HepG2 (cell line): Measurements from ENCODE around the gene RASSF6. TPM values are rescaled to one million over a fixed set of nuclear protein-coding genes. Genes with fewer than 3 reads are reported as not detected.
A peak's percentile ranks its signal among the peaks of the same experiment; 100 is the strongest.

Experiments used
- BATF2 ChIP-seq: sonication (generic); formaldehyde crosslinking; IDR thresholded peaks from 2 replicates; pipeline ENCODE4 v1.8.0; 2022; ENCODE audit warnings: mild to moderate bottlenecking, missing genetic modification reagents, moderate library complexity
- BRCA1 ChIP-seq: sonication (generic); formaldehyde crosslinking; IDR thresholded peaks from 2 replicates; pipeline ENCODE4 v1.4.0; 2020; ENCODE audit warnings: missing genetic modification reagents
- EP300 ChIP-seq, 3 experiments: sonication (generic) in 1 of 3; formaldehyde crosslinking in 1 of 3; IDR thresholded peaks; 2 replicates each; pipeline versions ENCODE4 v1.5.1 to v1.6.1; 2011 to 2020; ENCODE audit warnings: low read depth in 2 of 3, low read length in 2 of 3, borderline replicate concordance in 1 of 3, improper control_type of control experiment in 1 of 3, mild to moderate bottlenecking in 1 of 3, missing genetic modification reagents in 1 of 3, moderate library complexity in 1 of 3
- MXI1 ChIP-seq: IDR thresholded peaks from 3 replicates; pipeline ENCODE4 v1.6.1; 2012; ENCODE audit warnings: low read depth, low read length, inconsistent platforms, borderline replicate concordance
- PBX2 ChIP-seq: IDR thresholded peaks from 2 replicates; pipeline ENCODE4 v1.6.1; 2016; ENCODE audit warnings: control low read depth
- PRDM4 ChIP-seq: sonication (generic); formaldehyde crosslinking; IDR thresholded peaks from 2 replicates; pipeline ENCODE4 v1.9.0; 2021; ENCODE audit warnings: missing genetic modification reagents, borderline replicate concordance
- PRPF4 ChIP-seq: fragments of 200-400 bp; formaldehyde crosslinking; IDR thresholded peaks from 2 replicates; pipeline ENCODE4 v1.6.1; 2016; ENCODE audit warnings: low read length, low read depth; ENCODE audit not compliant: poor library complexity, severe bottlenecking
- SIX4 ChIP-seq: sonication (generic); formaldehyde crosslinking; IDR thresholded peaks from 2 replicates; pipeline ENCODE4 v1.4.0; 2020; ENCODE audit warnings: missing genetic modification reagents
- SMAD9 ChIP-seq: sonication (generic); formaldehyde crosslinking; IDR thresholded peaks from 2 replicates; pipeline ENCODE4 v1.5.1; 2020; ENCODE audit warnings: mild to moderate bottlenecking, missing genetic modification reagents
- TERF1 ChIP-seq: sonication (generic); formaldehyde crosslinking; IDR thresholded peaks from 2 replicates; pipeline ENCODE4 v1.8.0; 2022; ENCODE audit warnings: mild to moderate bottlenecking, missing genetic modification reagents, moderate library complexity
- TIGD3 ChIP-seq: sonication (generic); formaldehyde crosslinking; IDR thresholded peaks from 2 replicates; pipeline ENCODE4 v1.5.1; 2020; ENCODE audit warnings: mild to moderate bottlenecking, missing genetic modification reagents, borderline replicate concordance
- ZNF10 ChIP-seq: sonication (generic); formaldehyde crosslinking; IDR thresholded peaks from 2 replicates; pipeline ENCODE4 v1.4.0; 2020; ENCODE audit warnings: mild to moderate bottlenecking, low read depth, missing genetic modification reagents, borderline replicate concordance
- ZNF20 ChIP-seq: sonication (generic); formaldehyde crosslinking; IDR thresholded peaks from 2 replicates; pipeline ENCODE4 v1.4.0; 2020; ENCODE audit warnings: mild to moderate bottlenecking, moderate library complexity, missing genetic modification reagents
- ZNF207 ChIP-seq: fragments of 450-650 bp; IDR thresholded peaks from 2 replicates; pipeline ENCODE4 v1.6.1; 2016; ENCODE audit warnings: antibody characterized with exemption, borderline replicate concordance
- ZNF281 ChIP-seq: sonication (generic); formaldehyde crosslinking; IDR thresholded peaks from 2 replicates; pipeline ENCODE4 v1.4.0; 2020; ENCODE audit warnings: missing genetic modification reagents, borderline replicate concordance
- ZNF770 ChIP-seq: sonication (generic); formaldehyde crosslinking; IDR thresholded peaks from 2 replicates; pipeline ENCODE4 v1.5.0; 2020; ENCODE audit warnings: mild to moderate bottlenecking, missing genetic modification reagents
- ZSCAN22 ChIP-seq: sonication (generic); formaldehyde crosslinking; IDR thresholded peaks from 2 replicates; pipeline ENCODE4 v1.4.0; 2020; ENCODE audit warnings: mild to moderate bottlenecking, missing genetic modification reagents
- polyA plus RNA-seq, 8 experiments: library from polyadenylated mRNA; depleted of rRNA in 3 of 8; stranded (reverse) in 7 of 8; unstranded in 1 of 8; fragments of >200 nt; fragmentation: Illumina TruSeq in 4 of 8; extraction: Trizol in 4 of 8; gene quantifications; 2 replicates each; pipeline versions ENCODE4 v1.2.1 to v1.2.3, GENCODE V29; 2011 to 2016; ENCODE audit warnings: low read depth in 4 of 8, missing spikeins in 1 of 8, mixed read lengths in 1 of 8; ENCODE audit not compliant: insufficient read depth in 1 of 8
- total RNA-seq, 5 experiments: library from RNA; depleted of rRNA; stranded (reverse); fragments of >200 nt; fragmentation: Illumina TruSeq; extraction: Trizol; gene quantifications; 2 replicates each; pipeline ENCODE4 v1.2.3, GENCODE V29; 2016; ENCODE audit warnings: low read depth in 1 of 5

Gene RASSF6
- total and polyA plus RNA-seq, 2 of the 13 experiments (the other 11 are each of a cell fraction or from before 2014, with no cell fraction given) = 0.03 to 0.11 TPM

GRCh38 chr4:73599182-73599581 is 21.1 kb downstream of the RASSF6 start (continued):
- TF ChIP-seq PBX2 (CRISPR knock-in tag) = no peak
- TF ChIP-seq ZSCAN22 (CRISPR knock-in tag) = no peak
- peak; percentile 58 to 89; a peak in 3 of 4 replicates for TF ChIP-seq EP300 (IDR thresholded peaks at IDR 0.05; ENCODE audit: low read depth in 2 of 2, low read length in 2 of 2)
- TF ChIP-seq EP300 (CRISPR knock-in tag; IDR thresholded peaks at IDR 0.05; ENCODE audit: borderline replicate concordance) = peak; percentile 90
- TF ChIP-seq TIGD3 (CRISPR knock-in tag) = no peak
- 0 out of 2 replicates have a peak, but pooled peaks have one; percentile 40 for TF ChIP-seq SIX4 (CRISPR knock-in tag)
- no peak for TF ChIP-seq ZNF10 (CRISPR knock-in tag)
- TF ChIP-seq ZNF281 (CRISPR knock-in tag) = peak; percentile 60; the same call in 1 of the 2 replicates
- TF ChIP-seq BRCA1 (CRISPR knock-in tag) = no peak
- no peak for TF ChIP-seq ZNF770 (CRISPR knock-in tag)
- TF ChIP-seq ZNF207 = no peak
- no peak for TF ChIP-seq SMAD9 (CRISPR knock-in tag)
- TF ChIP-seq ZNF20 (CRISPR knock-in tag) = no peak
- TF ChIP-seq BATF2 (CRISPR knock-in tag) = no peak
- TF ChIP-seq TERF1 (CRISPR knock-in tag) = no peak
- no peak for TF ChIP-seq MXI1
- no peak for TF ChIP-seq PRPF4
- no peak for TF ChIP-seq PRDM4 (CRISPR knock-in tag)
